GM18505 (cell line): Measurements from ENCODE around the gene ABCF3.
A peak's percentile ranks its signal among the peaks of the same experiment; 100 is the strongest.
"Not testable (repeated sequence)": the region's sequence is repeated elsewhere in the genome, so short reads cannot be mapped to it uniquely, and the experiment has no call there.

Source experiments
- ATAC-seq: cut with Tn5 transposase; IDR thresholded peaks from one replicate; pipeline ENCODE4 v1.9.1; 2021; ENCODE audit not compliant: unreplicated experiment
- POLR2A ChIP-seq: IDR thresholded peaks from 4 replicates; pipeline ENCODE4 v1.6.1; 2011; ENCODE audit warnings: borderline replicate concordance; ENCODE audit not compliant: insufficient read depth, insufficient read length; ENCODE audit errors: extremely low read depth

ABCF3 gene

DNA sequence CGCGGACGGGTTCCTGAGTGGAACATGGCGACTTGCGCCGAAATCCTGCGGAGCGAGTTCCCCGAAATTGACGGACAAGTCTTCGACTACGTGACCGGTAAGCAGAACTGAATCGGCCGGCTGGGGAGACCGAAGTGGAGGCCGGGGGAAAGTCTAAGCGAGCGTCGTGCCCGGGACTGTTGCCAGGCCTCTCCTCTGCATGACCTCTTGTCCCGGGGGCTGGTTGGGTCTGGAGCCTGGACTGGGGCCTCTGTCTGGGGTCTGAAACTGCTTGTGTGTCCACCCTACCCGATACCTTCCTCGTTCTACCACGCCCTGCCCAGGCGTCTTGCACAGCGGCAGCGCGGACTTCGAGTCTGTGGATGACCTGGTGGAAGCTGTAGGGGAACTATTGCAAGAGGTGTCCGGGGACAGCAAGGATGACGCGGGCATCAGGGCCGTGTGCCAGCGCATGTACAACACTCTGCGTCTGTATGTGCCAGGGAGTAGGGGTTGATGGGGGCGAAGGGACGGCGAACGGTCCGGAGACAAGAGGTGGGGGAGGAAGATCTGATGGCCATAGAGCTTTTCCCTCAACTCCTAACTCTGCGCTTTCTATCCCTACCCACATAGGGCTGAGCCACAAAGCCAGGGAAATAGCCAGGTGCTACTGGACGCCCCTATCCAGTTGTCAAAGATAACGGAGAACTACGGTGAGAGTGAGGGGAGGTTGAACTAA is at the start of gene ABCF3:
ABCF3 (plus strand) TSS at position 16 of the 718 bp plus-strand sequence; CDS start at position 25, 9 bp downstream.
- TF ChIP-seq POLR2A, result peak; percentile 82
- peak; percentile 22 for ATAC-seq

- ATAC-seq, result no peak
- TF ChIP-seq POLR2A, result no peak
Measured at GRCh38 chr3:184140436-184140835, 45.6 kb upstream of the ABCF3 start.

- no peak for ATAC-seq
- TF ChIP-seq POLR2A, result no peak
Measured at GRCh38 chr3:184142199-184142598, 43.8 kb upstream of the ABCF3 start.

DNA sequence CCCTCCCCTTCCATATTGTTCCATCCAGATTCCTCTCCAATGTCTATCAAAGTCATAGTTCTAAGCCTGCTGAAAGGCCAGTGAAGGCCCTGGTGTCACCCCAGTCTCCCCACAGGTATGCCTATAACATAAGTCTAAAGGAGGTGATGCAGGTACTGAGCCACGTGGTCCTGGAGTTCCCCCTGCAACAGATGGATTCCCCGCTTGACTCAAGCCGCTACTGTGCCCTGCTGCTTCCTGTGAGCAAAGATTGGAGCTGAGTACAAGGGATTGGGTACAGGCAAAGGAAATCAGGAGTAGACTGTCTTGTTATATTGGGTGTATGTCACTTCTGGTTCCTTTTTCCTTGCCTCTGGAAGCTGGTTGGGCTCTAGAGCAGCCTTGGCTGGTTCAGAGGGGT is 42.7 kb upstream of the ABCF3 start:
- no peak for ATAC-seq
- no peak for TF ChIP-seq POLR2A

- no peak for TF ChIP-seq POLR2A
- ATAC-seq, result no peak
Measured at GRCh38 chr3:184144505-184144904, 41.5 kb upstream of the ABCF3 start.

- TF ChIP-seq POLR2A, result no peak
- ATAC-seq, result no peak
Measured at GRCh38 chr3:184145111-184145524, 40.9 kb upstream of the ABCF3 start.

DNA sequence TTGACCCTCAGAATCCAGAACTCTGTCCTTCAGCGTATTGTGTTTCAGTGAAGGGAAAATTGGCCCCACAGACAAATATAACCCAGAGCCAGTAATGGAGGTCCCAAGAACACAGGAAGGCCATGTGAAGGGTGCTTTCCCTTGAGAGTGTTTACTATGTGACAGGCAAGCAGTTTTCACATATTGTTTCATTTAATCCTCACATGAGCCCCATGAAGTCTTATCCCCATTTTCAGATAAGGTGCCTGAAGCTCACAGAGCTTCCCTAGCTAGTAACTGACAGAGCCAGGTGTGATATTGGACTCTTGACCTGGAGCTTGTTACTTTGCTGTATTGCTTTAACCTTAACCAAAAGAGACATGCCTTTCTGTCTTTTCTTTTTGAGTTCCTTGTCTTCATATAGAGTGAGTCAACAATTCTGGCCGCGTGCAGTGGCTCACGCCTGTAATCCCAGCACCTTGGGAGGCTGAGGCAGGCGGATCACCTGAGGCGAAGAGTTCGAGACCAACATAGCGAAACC is 40.2 kb upstream of the ABCF3 start:
- no peak for ATAC-seq
- TF ChIP-seq POLR2A, result no peak

- TF ChIP-seq POLR2A, result no peak
- ATAC-seq, result no peak
Measured at GRCh38 chr3:184148076-184148475, 37.9 kb upstream of the ABCF3 start.

GRCh38 chr3:184149123-184149522 is 36.9 kb upstream of the ABCF3 start:
- ATAC-seq, result no peak
- TF ChIP-seq POLR2A, result no peak

GRCh38 chr3:184149770-184150169 is 36.2 kb upstream of the ABCF3 start:
- not testable (repeated sequence) for ATAC-seq

DNA sequence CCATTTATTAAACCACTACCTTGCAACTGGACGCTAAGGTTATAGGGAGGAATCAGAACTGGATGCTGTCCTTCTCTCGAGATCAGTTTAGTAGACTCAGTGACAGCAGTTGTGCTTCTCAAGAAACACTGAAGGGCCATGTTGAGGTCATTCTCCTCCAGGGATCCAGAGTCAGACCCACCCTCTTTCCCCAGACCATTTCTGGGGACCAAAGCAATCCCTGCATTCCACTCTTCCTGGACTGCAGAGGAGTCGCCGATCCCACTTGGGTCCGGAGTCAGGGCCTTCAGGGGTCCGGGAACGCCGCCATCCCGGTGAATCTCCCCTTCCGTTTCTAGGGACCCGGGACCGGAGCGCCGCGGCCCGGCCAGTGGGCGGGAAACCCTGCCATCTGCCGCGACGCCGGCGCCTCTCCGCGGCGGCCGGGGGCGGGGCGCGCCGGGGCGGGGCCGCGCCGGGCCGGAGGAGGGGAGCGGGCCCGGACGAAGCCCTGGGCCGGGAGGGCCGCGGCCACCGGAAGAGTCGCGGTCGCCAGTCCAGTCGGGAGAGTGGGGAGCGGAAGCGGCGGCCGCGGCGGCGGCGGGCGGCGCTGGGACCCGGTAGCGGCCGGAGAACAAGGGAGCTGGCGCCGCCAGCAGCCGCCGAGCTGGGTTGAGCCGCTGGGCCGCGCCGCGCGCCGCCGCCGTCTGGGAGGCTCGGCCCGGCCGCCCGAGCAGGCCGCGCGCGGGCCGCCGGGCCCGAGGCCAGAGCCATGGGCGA is 30.9 kb upstream of the ABCF3 start, which contains the start of gene DVL3:
DVL3 (plus strand) TSS at position 493 of the 759 bp plus-strand sequence; CDS start at position 752, 259 bp downstream.
- peak; percentile 61 for ATAC-seq

DNA sequence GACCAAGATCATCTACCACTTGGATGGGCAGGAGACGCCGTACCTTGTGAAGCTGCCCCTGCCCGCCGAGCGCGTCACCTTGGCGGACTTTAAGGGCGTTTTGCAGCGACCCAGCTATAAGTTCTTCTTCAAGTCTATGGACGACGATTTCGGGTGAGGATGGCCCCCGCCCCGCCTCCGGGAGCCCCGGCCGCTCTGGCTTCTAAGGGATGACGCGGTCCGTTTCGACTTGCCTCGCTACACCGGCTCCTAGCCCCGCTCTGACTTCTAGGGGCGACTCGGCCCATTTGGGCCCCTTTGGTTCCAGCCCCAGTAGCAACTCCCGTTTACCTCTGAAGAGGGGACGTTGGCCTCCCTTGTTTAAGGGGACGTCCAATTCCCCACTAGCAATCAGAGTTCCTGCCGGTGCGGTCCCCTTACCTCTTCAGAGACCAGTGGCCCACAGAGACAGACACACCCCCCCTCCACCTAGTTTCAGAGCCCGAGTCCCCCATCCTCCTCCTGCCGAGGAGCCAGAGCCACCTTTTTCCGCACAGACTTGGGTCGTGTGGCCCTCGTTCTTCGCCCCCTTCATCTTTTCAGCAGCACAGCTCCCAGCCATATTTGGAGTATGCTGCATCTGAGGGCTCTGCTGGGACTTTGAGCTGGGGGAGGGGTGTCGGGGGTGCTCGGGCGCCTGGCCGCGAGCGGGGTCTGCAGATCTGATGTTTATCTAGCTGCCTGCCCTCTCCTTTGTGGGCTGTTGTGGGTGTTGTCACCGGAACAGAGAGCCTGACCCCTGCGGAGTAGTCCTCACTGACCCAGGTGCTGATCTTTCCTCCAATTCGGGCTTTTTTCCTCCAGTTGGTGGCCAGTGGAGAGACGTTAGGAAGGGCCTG is 30.1 kb upstream of the ABCF3 start:
- no peak for TF ChIP-seq POLR2A
- peak; percentile 31 for ATAC-seq

More for the DNA sequence above, 30.9 kb upstream of the ABCF3 start, which contains the start of gene DVL3:
- TF ChIP-seq POLR2A, result peak; percentile 52

GRCh38 chr3:184156522-184156955 is 29.5 kb upstream of the ABCF3 start:
- no peak for TF ChIP-seq POLR2A
- no peak for ATAC-seq

DNA sequence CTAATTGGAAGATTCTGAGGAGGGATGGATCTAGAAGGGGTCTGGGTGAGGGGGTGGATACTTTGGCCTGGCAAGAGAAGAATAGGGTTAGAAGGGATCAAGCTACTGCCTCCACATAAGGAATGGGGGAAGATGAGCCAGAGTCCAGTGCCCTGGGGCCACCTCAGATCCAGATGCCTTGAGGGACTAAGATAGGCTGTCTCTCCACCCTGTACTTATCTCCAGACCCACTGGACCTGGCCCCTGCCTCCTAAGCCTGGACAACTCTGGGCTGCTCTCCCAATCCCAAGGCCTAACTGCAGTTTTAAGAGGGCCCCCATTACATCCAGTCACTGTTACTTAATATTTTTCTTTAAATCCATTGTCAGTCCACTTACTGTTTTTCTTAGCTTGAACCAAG is 28.8 kb upstream of the ABCF3 start:
- no peak for TF ChIP-seq POLR2A

GRCh38 chr3:184158404-184158803 is 27.6 kb upstream of the ABCF3 start:
- no peak for ATAC-seq
- TF ChIP-seq POLR2A, result no peak

More for the DNA sequence above, 28.8 kb upstream of the ABCF3 start:
- ATAC-seq, result no peak
